Upper lobe of right lung (tissue), 1 donor: ENCODE measurements around the gene NBAS. TPM values are rescaled to one million over a fixed set of nuclear protein-coding genes. Genes with fewer than 3 reads are reported as not detected.

Source experiments
- ATAC-seq: fragments of 200-7000 bp; cut with Tn5 transposase; one replicate; pipeline ENCODE4 v1.9.1; 2020; ENCODE audit warnings: mild to moderate bottlenecking, moderate library complexity
- DNase-seq: peaks from one replicate; pipeline ENCODE4 v3.0.0-alpha.2; 2020
- H3K27ac ChIP-seq: fragments of 200-600 bp; one replicate; pipeline ENCODE4 v1.8.0; 2022
- H3K27me3 ChIP-seq: fragments of 200-600 bp; one replicate; pipeline ENCODE4 v1.8.0; 2022; ENCODE audit warnings: mild to moderate bottlenecking
- H3K36me3 ChIP-seq: fragments of 200-600 bp; one replicate; pipeline ENCODE4 v1.8.0; 2022
- H3K4me1 ChIP-seq: fragments of 200-600 bp; one replicate; pipeline ENCODE4 v1.8.0; 2022
- H3K4me3 ChIP-seq: fragments of 200-600 bp; one replicate; pipeline ENCODE4 v1.8.0; 2022; ENCODE audit warnings: mild to moderate bottlenecking
- H3K9me3 ChIP-seq: fragments of 200-600 bp; one replicate; pipeline ENCODE4 v1.8.0; 2022
- CTCF ChIP-seq: fragments of 200-600 bp; IDR thresholded peaks from one replicate; pipeline ENCODE4 v1.8.0; 2022; ENCODE audit warnings: antibody characterized with exemption
- intact Hi-C: fragments of 100-400 bp; cut with DNase I; formaldehyde crosslinking; loops from one replicate; pipeline ENCODE4 v1.11.0; 2022
- total RNA-seq: library from RNA; stranded (reverse); fragmentation: NEBNext Ultra II Directional; extraction: Animal tissue kit (Norgen Biotek cat#: 25700); gene quantifications from one replicate; pipeline ENCODE4 v1.2.1, GENCODE V29; 2021
- donor health status: DM: no; HTN: yes; CAD: no; lungs with severe emphysema.

The NBAS gene
- total RNA-seq, 1 donor from 2014 or later = 38.8 TPM

- Histone ChIP-seq H3K4me1 (no peaks in the 10 kb centered on the region), H3K27ac (no peak overlapping the region), H3K4me3 (no peak overlapping the region), H3K36me3 (no peaks in the 10 kb centered on the region), H3K9me3 (no peaks in the 10 kb centered on the region), H3K27me3 (no peaks in the 10 kb centered on the region)
- TF ChIP-seq CTCF = no peak
- ATAC-seq (no peak), DNase-seq (no peak)
- intact Hi-C loops = no loop called here
These were observed 336.0 kb downstream of the NBAS start for GRCh38 chr2:15225131-15225530.

- no peaks in the 10 kb centered on the region for H3K27me3 ChIP-seq
- H3K36me3 ChIP-seq = no peaks in the 10 kb centered on the region
- no peak for TF ChIP-seq CTCF
- H3K4me1 ChIP-seq = no peaks in the 10 kb centered on the region
- no peaks in the 10 kb centered on the region for H3K9me3 ChIP-seq
- no peak overlapping the region for H3K27ac ChIP-seq
- intact Hi-C loops = no loop called here
- ATAC-seq (no peak), DNase-seq (no peak)
- no peak overlapping the region for H3K4me3 ChIP-seq
These were observed 336.5 kb downstream of the NBAS start for GRCh38 chr2:15224641-15225040.

DNA sequence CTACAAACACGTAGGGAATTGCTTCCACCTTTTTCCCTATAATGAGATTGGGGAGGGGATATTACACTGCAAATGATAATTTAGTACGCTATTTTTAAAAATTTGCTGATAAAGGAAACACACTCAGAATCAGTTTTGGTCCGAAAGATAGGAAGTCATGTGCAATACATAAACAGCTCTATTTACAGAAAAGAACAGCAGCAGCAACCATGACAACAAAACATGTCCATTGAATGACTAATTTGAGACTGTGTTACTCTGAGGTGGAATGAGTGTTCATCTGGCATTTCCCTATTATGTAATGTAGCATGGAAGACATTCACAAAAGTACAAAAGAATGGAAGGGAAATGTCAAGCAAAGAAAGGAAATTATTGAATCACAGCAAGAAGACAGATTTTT is 337.2 kb downstream of the NBAS start:
- DNase-seq = no peak
- Histone ChIP-seq H3K27ac (no peak overlapping the region), H3K36me3 (peaks cover under 1% of the 10 kb centered on the region), H3K27me3 (no peaks in the 10 kb centered on the region), H3K9me3 (no peaks in the 10 kb centered on the region), H3K4me3 (no peak overlapping the region), H3K4me1 (no peaks in the 10 kb centered on the region)
- no peak for ATAC-seq
- intact Hi-C loops = no loop called here
- TF ChIP-seq CTCF = no peak

DNA sequence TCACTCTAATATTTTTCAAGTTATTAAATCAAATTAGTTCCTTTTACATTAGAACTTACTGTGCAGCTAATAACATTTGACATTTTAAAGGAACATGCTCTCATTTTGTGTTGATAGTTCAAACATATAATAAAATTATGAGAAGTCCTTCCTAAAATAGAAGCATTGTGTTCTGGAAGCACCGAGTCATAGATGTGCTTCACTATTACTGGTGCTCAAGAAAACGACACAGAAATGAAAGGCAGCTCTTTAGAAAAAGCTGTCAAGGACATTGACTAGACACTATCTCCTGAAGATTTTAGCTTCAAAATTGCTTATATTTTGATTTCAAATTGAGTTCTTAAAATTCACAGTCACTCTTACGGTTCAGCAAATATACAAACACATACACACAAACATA is 338.3 kb downstream of the NBAS start:
- H3K4me1 ChIP-seq = no peaks in the 10 kb centered on the region
- intact Hi-C loops = no loop called here
- H3K36me3 ChIP-seq = peaks cover 11% of the 10 kb centered on the region
- ATAC-seq (no peak), DNase-seq (no peak)
- TF ChIP-seq CTCF = no peak
- H3K27me3 ChIP-seq = no peaks in the 10 kb centered on the region
- no peak overlapping the region for H3K4me3 ChIP-seq
- H3K9me3 ChIP-seq = no peaks in the 10 kb centered on the region
- no peak overlapping the region for H3K27ac ChIP-seq

DNA sequence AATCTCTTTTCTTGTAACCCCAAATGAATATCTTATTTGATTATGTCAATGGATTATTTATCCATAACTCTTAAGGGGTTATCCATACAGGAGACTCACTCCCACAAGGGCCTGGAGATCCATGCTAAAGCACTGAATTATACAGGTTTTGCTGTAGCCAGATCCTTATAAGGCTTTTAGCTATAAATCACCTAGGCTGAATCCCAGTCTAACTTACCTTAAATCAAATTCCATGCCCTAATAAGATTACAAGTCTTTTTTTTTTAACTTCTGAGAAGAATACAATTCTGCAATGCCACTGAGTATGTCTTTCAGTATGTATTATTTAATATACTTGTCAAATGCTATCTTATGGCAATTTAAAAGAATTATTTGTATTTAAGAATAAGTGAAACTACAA is 340.5 kb downstream of the NBAS start:
- H3K27me3 ChIP-seq = no peaks in the 10 kb centered on the region
- peaks cover 21% of the 10 kb centered on the region for H3K36me3 ChIP-seq
- no peak overlapping the region for H3K4me3 ChIP-seq
- ATAC-seq (no peak), DNase-seq (no peak)
- no peaks in the 10 kb centered on the region for H3K4me1 ChIP-seq
- no peak for TF ChIP-seq CTCF
- no peak overlapping the region for H3K27ac ChIP-seq
- no peaks in the 10 kb centered on the region for H3K9me3 ChIP-seq
- intact Hi-C loops = no loop called here

GRCh38 chr2:15218423-15219086 is 342.6 kb downstream of the NBAS start:
- H3K4me3 ChIP-seq = no peak overlapping the region
- no peaks in the 10 kb centered on the region for H3K4me1 ChIP-seq
- intact Hi-C loops = no loop called here
- H3K36me3 ChIP-seq = peaks cover 21% of the 10 kb centered on the region
- DNase-seq (no peak), ATAC-seq (no peak)
- no peak for TF ChIP-seq CTCF
- H3K9me3 ChIP-seq = no peaks in the 10 kb centered on the region
- no peak overlapping the region for H3K27ac ChIP-seq
- H3K27me3 ChIP-seq = no peaks in the 10 kb centered on the region
